CD4-positive, alpha-beta T cell treated with Interleukin-6 for 4 hours (primary cell): ENCODE data around the gene BCR.

ENCODE experiments used
- DNase-seq: peaks from one replicate; pipeline ENCODE4 v3.0.0-alpha.2; 2020; ENCODE audit warnings: mixed read lengths

BCR gene

DNA sequence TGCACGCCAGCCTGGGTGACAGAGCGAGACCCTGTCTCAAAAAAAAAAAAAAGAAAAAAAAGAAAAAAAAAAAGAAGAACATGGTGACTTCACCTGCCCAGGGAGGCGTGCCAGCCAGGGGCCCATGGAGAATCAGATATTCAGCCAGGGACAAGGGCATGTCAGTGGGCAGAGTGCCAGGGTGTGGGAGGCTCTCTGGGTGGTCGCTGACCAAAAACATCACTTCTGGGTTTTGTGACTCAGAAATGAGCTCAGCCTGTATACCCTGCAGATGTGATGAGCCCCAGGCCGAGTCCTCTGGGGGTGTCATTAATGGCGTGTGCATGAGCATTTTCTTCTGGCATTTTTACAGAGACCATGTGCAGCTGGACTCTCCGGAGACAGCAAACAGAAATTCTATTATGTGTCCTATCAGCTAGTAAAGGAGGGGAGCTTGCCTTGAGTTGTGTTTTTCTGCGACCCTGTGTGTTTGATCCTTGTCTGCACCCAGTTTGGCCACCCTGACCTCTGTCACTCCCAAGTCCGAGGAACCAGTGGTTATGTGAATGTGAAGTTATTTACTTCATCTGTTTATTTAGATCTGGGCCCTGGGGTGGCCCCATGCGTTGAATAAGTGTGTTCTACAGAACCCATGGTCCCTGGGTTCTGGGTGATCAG is 53.6 kb downstream of the BCR start:
- DNase-seq = no peak

- no peak for DNase-seq
These were observed 54.3 kb downstream of the BCR start for GRCh38 chr22:23234409-23235161.

GRCh38 chr22:23235425-23235824 is 55.1 kb downstream of the BCR start:
- DNase-seq = no peak

- DNase-seq = no peak
These were observed 55.7 kb downstream of the BCR start for GRCh38 chr22:23236026-23236425.

- DNase-seq = no peak
These were observed 56.3 kb downstream of the BCR start for GRCh38 chr22:23236440-23237184.

GRCh38 chr22:23237201-23237798 is 57.0 kb downstream of the BCR start:
- no peak for DNase-seq

- peak; percentile 50 for DNase-seq
These were observed 57.5 kb downstream of the BCR start for GRCh38 chr22:23237841-23238240.

- no peak for DNase-seq
These were observed 58.4 kb downstream of the BCR start for GRCh38 chr22:23238707-23239106.

DNA sequence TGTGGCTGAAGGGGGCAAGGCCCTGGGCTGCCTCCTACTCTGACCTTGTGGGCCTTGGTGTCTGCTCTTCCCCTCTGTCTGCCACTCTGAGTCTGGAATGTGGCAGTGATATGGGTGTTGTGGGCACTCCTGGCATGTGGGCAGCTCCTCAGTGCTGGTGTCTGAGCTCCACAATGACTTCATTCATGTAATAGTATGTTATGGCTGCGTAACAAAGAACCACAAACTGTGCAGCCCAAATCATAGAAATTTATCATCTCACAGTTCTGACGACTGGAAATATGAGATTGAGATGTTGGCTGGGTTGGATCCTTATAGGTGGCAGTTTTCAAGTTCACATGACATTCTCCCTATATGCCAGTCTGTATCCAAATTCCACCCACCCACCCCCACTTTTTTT is 59.1 kb downstream of the BCR start:
- DNase-seq = no peak

GRCh38 chr22:23240639-23241389 is 60.5 kb downstream of the BCR start:
- peak; percentile 49 for DNase-seq

- DNase-seq = no peak
These were observed 61.5 kb downstream of the BCR start for GRCh38 chr22:23241562-23242472.

- DNase-seq = no peak
These were observed 62.2 kb downstream of the BCR start for GRCh38 chr22:23242473-23243001.

DNA sequence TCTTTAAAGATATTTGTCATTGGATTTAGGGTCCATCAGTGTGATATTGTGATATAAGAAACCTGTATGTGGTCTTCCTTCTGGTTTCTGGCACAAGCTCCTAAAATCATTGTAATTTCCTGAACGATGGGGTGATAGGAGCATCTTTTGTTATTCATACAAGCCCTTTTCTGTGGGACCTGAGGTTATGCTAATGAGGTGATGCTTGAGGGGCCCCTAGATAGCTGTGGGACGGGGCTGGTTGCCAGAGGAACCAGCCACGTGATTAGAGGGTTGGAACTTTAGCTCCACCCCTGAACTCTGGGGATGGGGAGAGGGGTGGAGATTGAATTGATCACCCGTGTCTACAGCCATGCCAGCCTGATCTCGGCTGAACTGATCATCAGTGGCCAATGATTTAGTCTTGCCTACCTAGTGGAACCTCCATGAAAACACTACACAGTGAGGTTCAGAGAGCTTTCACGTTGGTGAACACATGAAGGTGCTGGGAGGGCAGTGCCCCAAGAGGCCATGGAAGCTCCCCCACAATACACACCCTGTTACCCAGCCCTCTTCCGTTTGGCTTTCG is 62.8 kb downstream of the BCR start:
- peak; percentile 81 for DNase-seq

DNA sequence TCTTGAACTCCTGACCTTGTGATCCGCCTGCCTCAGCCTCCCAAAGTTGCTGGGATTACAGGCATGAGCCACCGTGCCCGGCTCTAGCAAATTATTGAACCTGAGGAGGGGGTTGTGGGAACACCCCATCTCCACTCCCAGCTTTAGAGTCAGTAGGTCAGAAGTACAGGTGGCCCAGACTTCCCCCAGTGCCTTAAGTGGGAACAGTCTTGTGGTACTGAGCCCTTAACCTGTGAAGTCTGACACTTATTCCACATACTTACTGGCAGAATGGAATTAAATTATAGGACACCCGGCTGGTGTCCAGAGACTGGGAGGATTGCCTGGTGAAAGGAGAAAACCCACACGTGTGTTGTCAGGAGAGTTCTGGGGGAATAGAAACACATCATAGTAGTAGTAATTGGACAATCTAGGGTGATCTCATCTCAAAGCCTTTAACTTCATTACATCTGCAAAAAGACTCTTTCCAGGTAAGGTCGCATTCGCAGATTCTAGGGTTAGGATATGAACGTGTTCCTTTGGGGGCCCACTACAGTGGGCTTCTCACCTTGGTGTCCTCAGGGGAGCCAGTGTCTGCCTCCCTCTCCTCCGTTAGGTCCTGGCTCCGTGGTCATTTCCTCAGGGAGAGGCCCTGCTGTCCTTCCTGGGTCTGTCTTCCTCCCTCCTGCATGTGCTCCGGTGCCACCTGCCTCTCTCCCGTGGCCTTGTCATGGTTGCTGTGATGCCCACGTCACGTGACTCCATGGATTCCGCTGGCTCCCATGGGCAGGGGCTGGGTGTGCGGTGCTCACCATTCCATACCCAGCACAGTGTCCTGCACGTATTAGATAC is 63.8 kb downstream of the BCR start:
- no peak for DNase-seq

- no peak for DNase-seq
These were observed 64.4 kb downstream of the BCR start for GRCh38 chr22:23244690-23245044.

DNA sequence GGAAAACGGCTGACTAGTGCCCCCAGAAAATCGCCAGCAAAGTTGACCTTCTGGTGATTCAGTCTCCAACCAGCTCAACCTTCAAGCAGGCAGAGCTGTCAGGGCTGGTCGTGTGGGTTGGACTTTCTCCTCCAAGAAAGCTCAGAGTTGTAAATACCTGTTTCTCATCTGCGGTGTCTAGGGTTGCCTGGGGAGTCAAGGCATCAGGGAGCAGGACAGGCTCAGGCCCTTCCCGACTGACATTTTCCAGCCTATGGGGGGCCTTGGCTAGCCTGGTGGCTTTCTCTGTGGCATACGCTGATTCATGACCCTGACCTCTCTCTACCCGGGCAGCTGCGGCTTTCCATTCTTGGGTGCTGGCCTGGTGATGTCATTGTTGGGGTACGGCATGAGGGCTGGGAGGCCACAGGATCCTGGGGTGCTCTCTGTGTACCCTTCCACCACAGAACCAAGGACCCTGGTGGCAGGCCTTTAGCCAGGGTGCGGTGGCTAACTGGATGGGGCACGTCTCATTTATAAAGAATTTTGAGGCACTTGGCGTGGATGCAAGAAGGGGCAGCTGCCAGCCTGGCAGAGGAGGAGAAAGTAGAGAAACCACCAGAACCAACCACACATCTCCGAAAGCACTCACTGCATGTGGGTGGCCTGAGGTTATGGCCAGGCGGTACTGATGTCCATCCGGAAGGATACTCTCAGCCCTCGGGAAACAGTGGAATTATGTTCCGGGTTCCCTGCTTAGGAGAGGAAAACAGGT is 64.9 kb downstream of the BCR start:
- DNase-seq = no peak

- DNase-seq = no peak
These were observed 65.5 kb downstream of the BCR start for GRCh38 chr22:23245799-23246136.

DNA sequence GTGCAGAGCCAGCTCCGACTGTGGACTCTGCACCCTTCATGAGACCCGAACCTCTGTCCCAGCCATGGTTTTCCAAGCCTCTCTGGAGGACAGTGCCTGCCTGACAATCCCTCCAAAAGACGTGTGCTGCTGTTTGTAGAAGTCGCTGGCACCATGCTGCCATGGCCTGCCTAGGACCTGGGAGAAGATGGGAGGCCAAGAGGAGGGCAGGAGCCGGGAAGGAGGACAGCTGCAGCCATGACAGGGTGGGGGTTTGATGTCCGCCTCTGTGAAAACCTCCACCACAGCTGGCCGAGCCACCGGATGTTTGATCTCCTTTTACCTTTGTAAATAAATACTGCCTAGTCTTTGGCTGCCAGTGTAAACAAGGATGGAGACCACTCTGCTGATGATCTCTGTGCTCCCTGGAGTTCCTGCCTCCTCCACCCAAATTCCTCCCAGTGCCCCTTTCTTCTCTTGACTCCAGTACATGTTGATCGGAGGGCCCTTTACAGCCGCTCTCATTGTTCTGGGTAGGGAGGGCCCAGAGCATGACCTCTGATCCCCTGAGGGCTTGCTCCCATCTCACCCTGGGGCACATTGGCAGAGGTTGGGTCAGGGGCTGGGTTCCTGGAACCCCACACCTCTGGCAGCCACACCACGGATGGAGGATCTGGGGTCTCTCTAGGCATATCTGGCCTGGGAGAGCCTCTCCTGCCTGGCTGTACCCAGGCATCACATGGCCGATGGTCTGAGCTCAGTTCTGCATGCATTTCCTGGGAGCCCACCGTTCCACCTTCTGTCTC is 66.9 kb downstream of the BCR start:
- DNase-seq = no peak

DNA sequence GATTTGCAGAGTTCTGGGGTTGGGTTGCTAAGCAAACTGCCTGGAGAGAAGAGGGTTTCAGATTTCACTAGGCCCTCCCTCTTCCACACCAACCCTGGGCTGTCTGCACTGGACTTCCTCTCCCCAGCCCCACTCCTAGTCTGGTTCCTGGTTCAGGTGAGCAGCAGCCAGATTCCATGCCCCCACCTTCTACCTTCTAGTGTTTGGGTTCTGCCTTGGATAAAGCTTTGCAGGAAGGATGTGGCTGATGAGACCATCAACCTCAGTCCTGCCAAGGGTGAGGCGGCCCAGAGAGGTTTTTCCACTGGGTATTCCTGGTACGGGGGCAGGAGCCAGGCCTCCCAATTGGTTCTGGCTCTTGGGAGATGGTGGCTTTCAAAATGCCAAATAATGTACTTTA is 68.3 kb downstream of the BCR start:
- no peak for DNase-seq
